ENCODE data around the gene FBXL16.

DNA sequence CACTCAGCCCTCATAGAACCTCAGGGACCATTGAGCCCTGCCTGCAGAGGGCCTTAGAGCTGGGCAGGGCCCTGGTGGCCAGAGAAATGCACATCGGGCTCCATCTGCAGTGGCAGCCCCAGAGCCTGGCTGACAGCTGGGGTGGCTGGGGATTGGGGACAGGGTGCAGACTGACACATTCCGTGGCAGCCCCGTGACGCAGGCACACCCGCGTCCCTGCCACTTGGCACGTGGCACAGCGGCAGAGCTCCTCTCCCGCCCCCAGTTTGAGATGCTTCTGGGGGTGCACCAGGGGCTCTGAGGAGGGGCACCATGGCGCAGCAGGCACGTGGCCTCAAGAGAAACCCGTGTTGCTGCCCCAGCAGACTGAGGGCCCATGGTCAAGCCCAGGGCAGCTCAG is 2.2 kb downstream of the FBXL16 start:
- TF ChIP-seq, protein P1, sequence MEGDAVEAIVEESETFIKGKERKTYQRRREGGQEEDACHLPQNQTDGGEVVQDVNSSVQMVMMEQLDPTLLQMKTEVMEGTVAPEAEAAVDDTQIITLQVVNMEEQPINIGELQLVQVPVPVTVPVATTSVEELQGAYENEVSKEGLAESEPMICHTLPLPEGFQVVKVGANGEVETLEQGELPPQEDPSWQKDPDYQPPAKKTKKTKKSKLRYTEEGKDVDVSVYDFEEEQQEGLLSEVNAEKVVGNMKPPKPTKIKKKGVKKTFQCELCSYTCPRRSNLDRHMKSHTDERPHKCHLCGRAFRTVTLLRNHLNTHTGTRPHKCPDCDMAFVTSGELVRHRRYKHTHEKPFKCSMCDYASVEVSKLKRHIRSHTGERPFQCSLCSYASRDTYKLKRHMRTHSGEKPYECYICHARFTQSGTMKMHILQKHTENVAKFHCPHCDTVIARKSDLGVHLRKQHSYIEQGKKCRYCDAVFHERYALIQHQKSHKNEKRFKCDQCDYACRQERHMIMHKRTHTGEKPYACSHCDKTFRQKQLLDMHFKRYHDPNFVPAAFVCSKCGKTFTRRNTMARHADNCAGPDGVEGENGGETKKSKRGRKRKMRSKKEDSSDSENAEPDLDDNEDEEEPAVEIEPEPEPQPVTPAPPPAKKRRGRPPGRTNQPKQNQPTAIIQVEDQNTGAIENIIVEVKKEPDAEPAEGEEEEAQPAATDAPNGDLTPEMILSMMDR (IDR thresholded peaks at IDR 0.05; ENCODE audit: poor library complexity), result no peak
- no peak for TF ChIP-seq EZH2 (IDR thresholded peaks at IDR 0.05; ENCODE audit: borderline replicate concordance)
